Gastrocnemius medialis (tissue), 4 donors: Measurements from ENCODE around the gene HTT. TPM values are rescaled to one million over a fixed set of nuclear protein-coding genes. Genes with fewer than 3 reads are reported as not detected.
"Not testable (repeated sequence)": the region's sequence is repeated elsewhere in the genome, so short reads cannot be mapped to it uniquely, and the experiment has no call there.

Source experiments
- ATAC-seq, 2 donors: fragments of 150-250 bp; one replicate each; pipeline ENCODE4 v1.9.1; 2016
- DNase-seq, 2 donors: peaks; one replicate each; pipeline ENCODE4 v3.0.0-alpha.2; 2019
- H3K27ac ChIP-seq, 4 donors: fragments of 200-600 bp; sonication (generic); 1 replicate in 1 of 4; 2 replicates in 3 of 4; pipeline ENCODE4 v1.5.1; 2016 to 2018; ENCODE audit warnings: mild to moderate bottlenecking in 2 of 4, moderate library complexity in 1 of 4
- H3K27me3 ChIP-seq, 3 donors: fragments of 200-600 bp; sonication (generic) in 2 of 3; 1 replicate in 1 of 3; 2 replicates in 2 of 3; pipeline versions ENCODE4 v1.5.1 to v1.6.0; 2016 to 2019; ENCODE audit warnings: mild to moderate bottlenecking in 1 of 3, moderate library complexity in 1 of 3
- H3K36me3 ChIP-seq, 2 donors: fragments of 200-600 bp; sonication (generic) in 1 of 2; one replicate each; pipeline ENCODE4 v1.5.1; 2017 to 2018
- H3K4me1 ChIP-seq, 2 donors: fragments of 200-600 bp; sonication (generic) in 1 of 2; one replicate each; pipeline ENCODE4 v1.5.1; 2016 to 2017; ENCODE audit warnings: mild to moderate bottlenecking in 2 of 2
- H3K4me3 ChIP-seq, 4 donors: fragments of 200-600 bp; sonication (generic) in 3 of 4; 1 replicate in 1 of 4; 2 replicates in 3 of 4; pipeline ENCODE4 v1.5.1; 2016 to 2019; ENCODE audit warnings: mild to moderate bottlenecking in 2 of 4
- H3K9me3 ChIP-seq, 3 donors: fragments of 200-600 bp; sonication (generic) in 2 of 3; 1 replicate in 1 of 3; 2 replicates in 2 of 3; pipeline ENCODE4 v1.5.1; 2016 to 2019
- CTCF ChIP-seq, 5 experiments: fragments of 450-650 bp in 3 of 5; fragments of 200-600 bp in 2 of 5; sonication (generic) in 2 of 5; IDR thresholded peaks in 4 of 5; conservative IDR thresholded peaks in 1 of 5; 1 replicate in 4 of 5; 2 replicates in 1 of 5; pipeline ENCODE4 v1.5.1; 2016 to 2019; ENCODE audit warnings: antibody characterized with exemption in 5 of 5, mild to moderate bottlenecking in 3 of 5, moderate library complexity in 3 of 5
- POLR2A ChIP-seq, 2 donors: fragments of 450-650 bp; IDR thresholded peaks; one replicate each; pipeline ENCODE4 v1.6.1; 2017; ENCODE audit warnings: antibody characterized with exemption in 2 of 2, mild to moderate bottlenecking in 2 of 2, moderate library complexity in 2 of 2
- in situ Hi-C, 4 donors: fragments of 200-750 bp; cut with MboI; loops; one replicate each; pipeline versions ENCODE4 v1.15.0 to v1.8.0; 2017; ENCODE audit warnings: low sequenced_read_pairs in 4 of 4
- intact Hi-C: fragments of 100-400 bp; cut with DNase I; formaldehyde crosslinking; loops from one replicate; pipeline ENCODE4 v1.15.1; 2023; ENCODE audit warnings: low total_unique reads
- total RNA-seq, 4 donors: library from RNA; depleted of rRNA; stranded (reverse); fragments of >200 nt; gene quantifications; one replicate each; pipeline versions ENCODE4 v1.1.0 to v1.2.3, GENCODE V29; 2016

Gene HTT
- total RNA-seq, 4 donors from 2014 or later = 23.5 to 73.0 (median 51.1) TPM

GRCh38 chr4:3137908-3138307 lies 63.4 kb downstream of the HTT start:
- ATAC-seq (no peak), DNase-seq (no peak)
- Histone ChIP-seq H3K27me3 (no peaks in the 10 kb centered on the region), H3K4me3 (no peak overlapping the region), H3K27ac (no peak overlapping the region), H3K4me1 (no peaks in the 10 kb centered on the region), H3K36me3 (peaks cover 0 to 73% of the 10 kb centered on the region in 2 donors), H3K9me3 (no peaks in the 10 kb centered on the region)
- TF ChIP-seq CTCF (IDR thresholded peaks at IDR 0.05 in 4 of 5, conservative IDR thresholded peaks at IDR 0.05 in 1 of 5) (no peak), POLR2A (IDR thresholded peaks at IDR 0.05) (no peak)
- in situ Hi-C loops (no loop called here), intact Hi-C loops (no loop called here)

- Histone ChIP-seq H3K27me3 (no peaks in the 10 kb centered on the region), H3K36me3 (peaks cover 0 to 71% of the 10 kb centered on the region in 2 donors), H3K27ac (no peak overlapping the region), H3K9me3 (no peaks in the 10 kb centered on the region), H3K4me1 (no peaks in the 10 kb centered on the region), H3K4me3 (no peak overlapping the region)
- in situ Hi-C loops (no loop called here), intact Hi-C loops (no loop called here)
- TF ChIP-seq CTCF (IDR thresholded peaks at IDR 0.05 in 4 of 5, conservative IDR thresholded peaks at IDR 0.05 in 1 of 5) (no peak), POLR2A (IDR thresholded peaks at IDR 0.05) (no peak)
- DNase-seq (no peak), ATAC-seq (peak in 1 of 2 donors; percentile 36)
Observed at GRCh38 chr4:3145234-3145924, 70.9 kb downstream of the HTT start.

GRCh38 chr4:3148926-3149325 lies 74.4 kb downstream of the HTT start:
- Histone ChIP-seq H3K27ac (no peak overlapping the region), H3K4me1 (no peaks in the 10 kb centered on the region), H3K9me3 (no peaks in the 10 kb centered on the region), H3K4me3 (no peak overlapping the region), H3K27me3 (no peaks in the 10 kb centered on the region), H3K36me3 (peaks cover 0 to 72% of the 10 kb centered on the region in 2 donors)
- DNase-seq = no peak
- intact Hi-C loops = no loop called here
- ATAC-seq = no peak
- in situ Hi-C loops = no loop called here
- TF ChIP-seq CTCF (IDR thresholded peaks at IDR 0.05 in 4 of 5, conservative IDR thresholded peaks at IDR 0.05 in 1 of 5) (no peak), POLR2A (IDR thresholded peaks at IDR 0.05) (no peak)

- H3K27me3 ChIP-seq, H3K27ac ChIP-seq, ATAC-seq, H3K9me3 ChIP-seq, intact Hi-C loops, in situ Hi-C loops, DNase-seq, H3K4me3 ChIP-seq, H3K4me1 ChIP-seq: not testable (repeated sequence)
- peaks cover 0 to 70% of the 10 kb centered on the region in 2 donors for H3K36me3 ChIP-seq
Observed at GRCh38 chr4:3151238-3151637, 76.8 kb downstream of the HTT start.

- Histone ChIP-seq H3K27ac (no peak overlapping the region), H3K4me3 (no peak overlapping the region), H3K9me3 (no peaks in the 10 kb centered on the region), H3K27me3 (no peaks in the 10 kb centered on the region), H3K4me1 (no peaks in the 10 kb centered on the region), H3K36me3 (peaks cover 0 to 78% of the 10 kb centered on the region in 2 donors)
- intact Hi-C loops = no loop called here
- DNase-seq (no peak), ATAC-seq (no peak)
- in situ Hi-C loops = no loop called here
- no peak for TF ChIP-seq POLR2A (IDR thresholded peaks at IDR 0.05)
- no peak for TF ChIP-seq CTCF (IDR thresholded peaks at IDR 0.05 in 4 of 5, conservative IDR thresholded peaks at IDR 0.05 in 1 of 5)
Observed at GRCh38 chr4:3157366-3157765, 82.9 kb downstream of the HTT start.
